GM12878 (cell line): ENCODE data around the gene TIMP3. TPM values are rescaled to one million over a fixed set of nuclear protein-coding genes. Genes with fewer than 3 reads are reported as not detected.

Experiments used
- ATAC-seq: fragments of 200-7000 bp; cut with Tn5 transposase; 3 replicates; pipeline ENCODE4 v1.9.1; 2020; ENCODE audit warnings: mild to moderate bottlenecking, moderate library complexity
- BruUV-seq: library from RNA; stranded (reverse); fragments of 400-500 nt; replicated peaks from 2 replicates; lab custom pipeline; 2021; lab: Mats Ljungman, UMichigan
- CTCF ChIA-PET: fragments of 300-600 bp; sonication (Branson Sonifier 250); formaldehyde crosslinking; extraction: SDS; loops from one replicate; lab custom pipeline; 2021; ENCODE audit warnings: inconsistent platforms; lab: Yijun Ruan, JAX
- POLR2A ChIA-PET: fragments of 350-600 bp; formaldehyde crosslinking; extraction: SDS; loops from one replicate; lab custom pipeline; 2021; ENCODE audit warnings: inconsistent platforms; lab: Charles Lee
- RAD21 ChIA-PET: fragments of 300-600 bp; sonication (Branson Sonifier 250); formaldehyde crosslinking; loops from one replicate; lab custom pipeline; 2023; ENCODE audit warnings: antibody characterized with exemption; ENCODE audit not compliant: unreplicated experiment; lab: Charles Lee
- SMC1A ChIA-PET: fragments of 300-600 bp; sonication (Branson Sonifier 250); formaldehyde crosslinking; loops from one replicate; lab custom pipeline; 2023; ENCODE audit not compliant: unreplicated experiment, uncharacterized antibody; lab: Charles Lee
- DNase-seq: peaks from one replicate; pipeline ENCODE4 v3.0.0-alpha.2; 2011; ENCODE audit warnings: low read depth, low spot score
- FAIRE-seq: peaks from 3 replicates; lab custom pipeline; 2011; peaks lifted over from hg19 to GRCh38; lab: Jason Lieb, UNC
- H2AFZ ChIP-seq: 2 replicates; pipeline ENCODE4 v1.6.0; 2011; ENCODE audit warnings: low read depth, low read length, control low read depth; ENCODE audit not compliant: control insufficient read depth
- H3K27ac ChIP-seq: 2 replicates; pipeline ENCODE4 v1.5.1; 2011; ENCODE audit warnings: control low read depth; ENCODE audit not compliant: control insufficient read depth, insufficient read depth
- H3K27me3 ChIP-seq, 2 experiments: replicated peaks in 1 of 2; 2 replicates each; pipeline versions ENCODE4 v1.6.0 to v1.6.1; 2011; ENCODE audit warnings: low read length in 1 of 2; ENCODE audit not compliant: control insufficient read depth in 2 of 2, insufficient read depth in 2 of 2
- H3K36me3 ChIP-seq, 2 experiments: 2 replicates each; pipeline ENCODE4 v1.5.1; 2011; ENCODE audit warnings: low read length in 1 of 2; ENCODE audit not compliant: control insufficient read depth in 2 of 2, insufficient read depth in 2 of 2
- H3K4me1 ChIP-seq: 2 replicates; pipeline ENCODE4 v1.6.1; 2011; ENCODE audit warnings: mild to moderate bottlenecking, low read length, moderate library complexity, mixed read lengths; ENCODE audit not compliant: control insufficient read depth, insufficient read depth
- H3K4me2 ChIP-seq: 2 replicates; pipeline ENCODE4 v1.6.0; 2011; ENCODE audit warnings: control low read depth; ENCODE audit not compliant: control insufficient read depth, insufficient read depth
- H3K4me3 ChIP-seq: fragments of 200-600 bp; sonication (generic); 2 replicates; pipeline ENCODE4 v1.5.1; 2016
- H3K79me2 ChIP-seq: 2 replicates; pipeline ENCODE4 v1.6.0; 2011; ENCODE audit warnings: low read length; ENCODE audit not compliant: control insufficient read depth, insufficient read depth
- H3K9ac ChIP-seq: 2 replicates; pipeline ENCODE4 v1.8.0; 2011; ENCODE audit warnings: low read length, control low read depth, mixed read lengths; ENCODE audit not compliant: control insufficient read depth, insufficient read depth
- H3K9me3 ChIP-seq: replicated peaks from 3 replicates; pipeline ENCODE4 v1.5.1; 2011; ENCODE audit warnings: mild to moderate bottlenecking, low read length; ENCODE audit not compliant: control insufficient read depth, insufficient read depth
- H4K20me1 ChIP-seq: 2 replicates; pipeline ENCODE4 v1.6.0; 2011; ENCODE audit not compliant: control insufficient read depth, insufficient read depth
- ASH2L ChIP-seq: fragments of 300-600, 200-600 bp; sonication (generic); IDR thresholded peaks from 2 replicates; pipeline ENCODE4 v1.6.1; 2017; ENCODE audit warnings: low read depth, mild to moderate bottlenecking, borderline replicate concordance
- BCL11A ChIP-seq: IDR thresholded peaks from 2 replicates; pipeline ENCODE4 v1.6.1; 2011; ENCODE audit warnings: low read depth, low read length
- BCL3 ChIP-seq: IDR thresholded peaks from 2 replicates; pipeline ENCODE4 v1.6.1; 2011; ENCODE audit warnings: borderline replicate concordance, low read depth, mild to moderate bottlenecking, moderate library complexity, low read length; ENCODE audit not compliant: insufficient read depth, poor library complexity, severe bottlenecking
- CEBPB ChIP-seq, 2 experiments: fragments of 150-350 bp in 1 of 2; IDR thresholded peaks; 2 replicates each; pipeline ENCODE4 v1.6.1; 2012 to 2014; ENCODE audit warnings: low read depth in 2 of 2, low read length in 2 of 2, borderline replicate concordance in 1 of 2, inconsistent platforms in 1 of 2
- E4F1 ChIP-seq: fragments of 450-650 bp; IDR thresholded peaks from 2 replicates; pipeline ENCODE4 v1.6.1; 2018; ENCODE audit warnings: borderline replicate concordance, mild to moderate bottlenecking; ENCODE audit not compliant: partially characterized antibody
- ESRRA ChIP-seq: IDR thresholded peaks from 2 replicates; pipeline ENCODE4 v1.6.1; 2012; ENCODE audit warnings: mild to moderate bottlenecking, low read length, improper control_type of control experiment
- FOXK2 ChIP-seq: fragments of 450-650 bp; IDR thresholded peaks from 2 replicates; pipeline ENCODE4 v1.6.1; 2017; ENCODE audit warnings: mild to moderate bottlenecking, moderate library complexity
- GATAD2B ChIP-seq: fragments of 450-650 bp; conservative IDR thresholded peaks from 2 replicates; pipeline ENCODE4 v1.6.1; 2017; ENCODE audit warnings: low read depth, mild to moderate bottlenecking, moderate library complexity
- MAX ChIP-seq: IDR thresholded peaks from 2 replicates; pipeline ENCODE4 v1.6.1; 2012; ENCODE audit warnings: low read depth, low read length, improper control_type of control experiment
- PKNOX1 ChIP-seq: fragments of 450-650 bp; IDR thresholded peaks from 2 replicates; pipeline ENCODE4 v1.6.1; 2016; ENCODE audit warnings: mild to moderate bottlenecking
- RUNX3 ChIP-seq: IDR thresholded peaks from 2 replicates; pipeline ENCODE4 v1.6.1; 2012; ENCODE audit warnings: low read length, inconsistent platforms
- SUZ12 ChIP-seq: fragments of 200-600 bp; sonication (generic); IDR thresholded peaks from one replicate; pipeline ENCODE4 v1.6.1; 2018; ENCODE audit warnings: antibody characterized with exemption, mild to moderate bottlenecking; ENCODE audit not compliant: unreplicated experiment
- ZBTB40 ChIP-seq: fragments of 450-650 bp; IDR thresholded peaks from 2 replicates; pipeline ENCODE4 v1.6.1; 2016; ENCODE audit warnings: mild to moderate bottlenecking, moderate library complexity, borderline replicate concordance
- ZSCAN29 ChIP-seq: fragments of 450-650 bp; IDR thresholded peaks from 2 replicates; pipeline ENCODE4 v1.6.1; 2017; ENCODE audit warnings: mild to moderate bottlenecking, moderate library complexity
- WGBS: methylation state at CpG from one replicate; pipeline ENCODE4 v1.1.6; 2016; ENCODE audit warnings: low lambda C conversion rate; ENCODE audit not compliant: insufficient replicate concordance, insufficient coverage; ENCODE audit errors: missing lambda C conversion rate; 5-methylcytosine and 5-hydroxymethylcytosine counted together
- in situ Hi-C: fragments of 300-500 bp; cut with MboI; formaldehyde crosslinking; loops from 9 replicates; pipeline ENCODE4 v1.14.3; 2018; ENCODE audit warnings: mixed read lengths
- intact Hi-C: fragments of 100-400 bp; cut with micrococcal nuclease; formaldehyde crosslinking; loops from one replicate; pipeline ENCODE4 v1.14.2; 2022; ENCODE audit not compliant: unreplicated experiment
- polyA plus RNA-seq, 11 experiments: library from polyadenylated mRNA; depleted of rRNA in 4 of 11; unstranded in 6 of 11; stranded (reverse) in 5 of 11; fragments of >200 nt; fragmentation: Nextera tagmentation in 4 of 11; fragmentation: Illumina TruSeq in 1 of 11; extraction: Ambion mirVana in 4 of 11; extraction: Trizol in 1 of 11; gene quantifications; 1 replicate in 1 of 11; 2 replicates in 10 of 11; pipeline versions ENCODE4 v1.2.1 to v1.2.3, GENCODE V29; 2011 to 2016; ENCODE audit warnings: inconsistent platforms in 2 of 11, missing spikeins in 2 of 11, low read depth in 1 of 11
- total RNA-seq, 4 experiments: library from RNA; depleted of rRNA in 3 of 4; stranded (reverse); fragments of >200 nt in 3 of 4; fragmentation: Illumina TruSeq in 1 of 4; extraction: Trizol in 1 of 4; gene quantifications; 2 replicates each; pipeline versions ENCODE4 v1.2.1 to v1.2.3, GENCODE V29; 2013 to 2021

TIMP3 gene
- total and polyA plus RNA-seq, 10 of the 15 experiments (the other 5 are each of a cell fraction or from before 2014, with no cell fraction given) = 0.01 to 0.74 (median 0.27) TPM; not detected in 5

- Histone ChIP-seq H3K4me3 (no peak overlapping the region), H3K4me1 (no peaks in the 10 kb centered on the region), H3K9me3 (no peaks in the 10 kb centered on the region), H4K20me1 (no peaks in the 10 kb centered on the region), H3K36me3 (no peaks in the 10 kb centered on the region), H2AFZ (no peak overlapping the region), H3K27me3 (no peaks in the 10 kb centered on the region), H3K9ac (no peak overlapping the region), H3K79me2 (no peaks in the 10 kb centered on the region), H3K27ac (no peak overlapping the region), H3K4me2 (no peak overlapping the region)
- DNase-seq (no peak), FAIRE-seq (no peak), ATAC-seq (no peak)
- ChIA-PET POLR2A (no interaction called here), CTCF (interaction anchor here (1.1 kb wide), 1 partner anchor 261 kb away, joined by 3 read pairs; no protein-coding TSS in a partner anchor), RAD21 (no interaction called here), SMC1A (no interaction called here)
- WGBS = 27% methylated on average over 5 of the region's 6 CpGs
- intact Hi-C loops (no loop called here), in situ Hi-C loops (no loop called here)
- BruUV-seq = no TSS peak
- TF ChIP-seq BCL11A = no peak
- no peak for TF ChIP-seq SUZ12
- no peak for TF ChIP-seq ZBTB40
- TF ChIP-seq GATAD2B = no peak
- TF ChIP-seq RUNX3 = no peak
- TF ChIP-seq BCL3 = no peak
- TF ChIP-seq ASH2L = no peak
- no peak for TF ChIP-seq MAX
- no peak for TF ChIP-seq CEBPB (IDR thresholded peaks at IDR 0.05; ENCODE audit: borderline replicate concordance in 1 of 2, low read depth in 2 of 2, low read length in 2 of 2)
- no peak for TF ChIP-seq PKNOX1
- TF ChIP-seq E4F1 = no peak
- TF ChIP-seq ESRRA = no peak
- no peak for TF ChIP-seq FOXK2
- no peak for TF ChIP-seq ZSCAN29
Measured at GRCh38 chr22:32788904-32789624, 12.4 kb upstream of the TIMP3 start.
